NCI-H82 (cell line): ENCODE measurements around the gene RRH.
A peak's percentile ranks its signal among the peaks of the same experiment; 100 is the strongest.
"Not testable (repeated sequence)": the region's sequence is repeated elsewhere in the genome, so short reads cannot be mapped to it uniquely, and the experiment has no call there.

Experiments used
- DNase-seq: peaks from one replicate; lab custom pipeline; 2025; lab: John Stamatoyannopoulos, UW

The RRH gene

DNA sequence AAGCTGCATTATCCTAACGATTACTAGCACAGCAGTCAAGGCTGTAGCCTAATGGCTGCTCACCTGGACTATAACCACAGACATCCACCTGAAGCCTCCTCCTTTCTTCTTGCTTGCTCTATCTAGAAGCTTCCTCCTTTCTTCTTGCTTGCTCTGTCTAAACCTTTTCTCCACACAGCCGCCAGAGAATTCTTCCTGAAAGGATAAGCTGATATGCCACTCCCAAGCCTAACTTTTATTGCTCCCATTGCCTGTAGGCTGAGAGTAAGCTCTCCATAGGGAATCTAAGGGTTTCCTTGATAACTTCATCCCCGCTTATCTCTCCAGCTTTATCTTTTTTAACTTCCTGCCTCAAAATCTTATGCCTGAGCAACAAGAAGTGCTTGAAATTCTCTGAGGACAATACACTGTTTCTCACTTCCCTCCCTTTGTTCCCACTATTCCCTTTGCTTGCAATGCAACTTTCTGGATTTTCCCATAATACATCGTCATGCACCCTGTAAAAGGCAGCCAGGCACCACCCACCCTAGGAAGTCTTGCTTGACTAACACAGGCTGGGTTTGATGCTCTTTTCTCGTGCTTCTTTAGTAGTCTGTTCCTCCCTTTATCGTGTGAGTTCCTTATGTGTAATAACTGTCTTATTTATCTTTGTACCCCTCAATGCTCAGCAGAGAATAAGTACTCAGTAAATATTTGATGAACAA is 18.8 kb downstream of the RRH start:
- peak; percentile 1 for DNase-seq

DNA sequence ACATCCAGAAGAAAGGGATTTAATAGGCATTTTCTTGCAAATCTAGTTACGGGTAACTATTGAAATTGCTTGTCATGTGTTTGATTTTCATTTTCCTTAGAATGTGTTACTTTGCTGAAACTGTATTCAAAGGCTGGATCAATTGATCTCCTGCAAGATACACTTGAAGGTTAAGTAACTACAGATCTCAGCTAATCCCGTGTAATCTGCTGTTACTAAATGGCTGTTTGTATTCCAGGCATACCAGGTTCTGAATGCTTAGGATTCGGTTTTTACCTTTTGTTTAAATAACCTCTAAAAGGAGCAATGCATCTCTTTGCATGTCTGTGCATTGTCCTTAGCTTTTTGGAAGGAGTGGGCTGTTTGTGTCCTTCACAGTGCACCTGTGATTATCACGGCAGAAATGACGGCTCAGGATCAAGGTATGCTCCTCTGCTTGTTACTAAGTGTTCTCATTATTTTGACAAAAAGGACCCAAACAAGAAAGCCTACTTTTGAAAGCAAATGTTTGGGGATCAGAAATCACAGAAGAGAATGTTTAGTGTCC is 20.2 kb downstream of the RRH start, which contains the start of gene LRIT3:
Gene LRIT3, plus strand, starts transcription at position 212 of the 547 bp plus-strand sequence. Its CDS starts 95 bp downstream, at position 307.
- peak; percentile 64 for DNase-seq

DNA sequence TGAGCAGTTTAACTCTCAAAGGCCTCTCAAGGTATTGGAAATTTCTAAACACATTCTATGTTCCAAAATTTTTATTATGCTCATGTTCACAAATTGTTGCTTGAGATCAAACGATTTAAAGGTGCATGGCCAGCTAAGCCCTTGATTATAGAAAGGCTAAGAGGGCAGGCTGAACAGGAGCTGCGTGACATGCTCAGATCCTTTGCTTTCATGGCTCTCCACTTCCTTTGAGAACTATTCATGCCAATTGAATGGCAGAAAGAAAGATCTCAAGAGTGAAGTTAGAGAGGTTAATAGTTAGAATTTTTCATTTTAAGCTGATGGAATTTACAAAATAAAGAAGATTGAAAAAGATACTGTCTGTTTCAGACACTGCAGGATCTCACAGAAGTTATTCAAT is 20.7 kb downstream of the RRH start:
- no peak for DNase-seq

- DNase-seq: no peak
Measured at GRCh38 chr4:109850601-109851000, 22.8 kb downstream of the RRH start.

DNA sequence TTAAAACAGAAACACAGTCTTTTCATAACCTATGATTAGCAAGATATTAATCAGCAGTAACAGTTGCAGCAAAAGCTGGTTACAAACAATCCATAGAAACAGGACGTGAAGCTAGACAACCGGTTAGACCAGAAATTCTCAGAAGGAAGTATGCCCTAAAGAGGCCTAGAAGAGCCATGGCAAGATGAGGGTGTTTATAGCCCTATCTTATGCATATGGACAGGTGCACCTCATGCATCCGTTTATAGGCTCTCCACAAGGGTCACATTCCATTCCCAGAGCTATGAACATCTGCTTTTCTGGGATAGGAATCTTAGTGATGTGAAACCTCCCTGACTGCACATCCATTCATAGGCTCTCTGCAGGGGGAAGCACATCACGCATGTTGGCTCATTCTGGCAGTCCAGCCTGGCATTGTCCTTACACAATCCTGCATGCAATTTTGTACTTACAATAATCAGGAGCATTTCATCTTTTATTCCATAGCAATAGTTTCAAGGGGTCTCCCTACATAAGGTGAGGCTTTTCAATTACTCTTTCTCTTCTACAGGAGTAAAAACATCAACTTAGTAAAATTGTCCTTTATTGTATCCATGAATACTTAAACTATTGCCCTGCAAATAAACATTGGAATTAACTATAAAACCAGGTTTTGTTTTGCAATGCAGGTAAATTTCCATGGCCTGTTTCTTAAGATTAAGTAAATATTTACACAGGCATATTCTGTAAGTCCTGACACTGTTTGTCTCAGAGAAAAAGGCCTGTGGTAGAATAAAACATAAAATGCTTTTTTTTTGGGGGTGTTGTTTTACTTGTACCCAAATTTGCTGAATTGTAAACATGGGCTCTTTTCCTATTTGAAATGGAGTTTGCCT is 31.9 kb downstream of the RRH start:
- DNase-seq: not testable (repeated sequence)

- no peak for DNase-seq
Measured at GRCh38 chr4:109861271-109861670, 33.5 kb downstream of the RRH start.

- DNase-seq: no peak
Measured at GRCh38 chr4:109861916-109862511, 34.2 kb downstream of the RRH start.

GRCh38 chr4:109864134-109864533 is 36.4 kb downstream of the RRH start:
- no peak for DNase-seq

DNA sequence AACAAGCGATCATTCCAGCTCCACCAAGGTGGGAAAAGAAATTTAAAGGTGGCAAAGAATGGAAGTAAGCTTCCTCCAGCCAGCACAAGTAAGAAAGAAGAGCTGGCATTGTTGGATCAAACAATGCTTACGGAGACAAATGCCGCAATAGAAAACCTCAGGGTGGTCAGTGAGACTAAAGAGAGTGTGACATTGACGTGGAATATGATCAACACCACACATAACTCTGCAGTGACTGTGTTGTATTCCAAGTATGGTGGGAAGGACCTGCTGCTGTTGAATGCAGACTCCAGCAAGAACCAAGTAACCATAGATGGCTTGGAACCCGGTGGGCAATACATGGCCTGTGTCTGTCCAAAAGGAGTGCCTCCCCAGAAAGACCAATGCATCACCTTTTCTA is 42.3 kb downstream of the RRH start:
- no peak for DNase-seq

GRCh38 chr4:109872065-109872464 is 44.3 kb downstream of the RRH start:
- no peak for DNase-seq

- no peak for DNase-seq
Measured at GRCh38 chr4:109872950-109873656, 45.3 kb downstream of the RRH start.

DNA sequence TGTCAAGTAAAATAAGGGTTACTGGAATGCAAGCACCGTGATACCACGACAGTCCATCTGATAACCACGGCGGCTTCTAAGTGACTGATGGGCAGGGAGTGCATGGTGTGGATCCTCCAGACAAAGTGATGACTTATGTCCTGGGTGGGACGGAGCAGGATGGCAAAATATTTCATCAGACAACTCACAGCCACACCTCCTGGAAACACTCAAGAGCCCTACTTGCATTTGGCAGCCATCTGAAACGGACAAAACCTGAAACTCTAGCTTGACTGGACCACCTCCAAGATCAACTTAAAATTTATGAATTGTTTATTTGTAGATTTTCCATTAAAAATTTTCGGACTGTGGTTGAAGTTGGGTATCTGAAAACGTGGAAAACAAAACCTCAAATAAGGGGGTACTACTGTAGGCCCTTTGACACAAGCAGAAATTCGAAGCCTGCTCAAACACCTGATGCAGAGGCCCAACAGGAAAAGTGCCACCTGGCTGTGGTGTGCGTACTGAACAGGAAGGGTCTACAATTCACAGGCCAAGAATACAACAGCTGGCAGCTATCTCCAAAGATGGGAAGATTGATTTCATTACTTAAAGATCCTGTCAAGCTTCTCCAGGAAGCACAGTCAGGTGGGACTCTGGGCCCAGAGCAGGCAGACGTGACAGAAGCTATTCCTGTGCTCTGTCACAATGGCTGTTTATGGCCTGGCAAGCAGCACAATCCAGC is 46.2 kb downstream of the RRH start:
- DNase-seq: no peak

- DNase-seq: no peak
Measured at GRCh38 chr4:109875106-109875505, 47.3 kb downstream of the RRH start.

DNA sequence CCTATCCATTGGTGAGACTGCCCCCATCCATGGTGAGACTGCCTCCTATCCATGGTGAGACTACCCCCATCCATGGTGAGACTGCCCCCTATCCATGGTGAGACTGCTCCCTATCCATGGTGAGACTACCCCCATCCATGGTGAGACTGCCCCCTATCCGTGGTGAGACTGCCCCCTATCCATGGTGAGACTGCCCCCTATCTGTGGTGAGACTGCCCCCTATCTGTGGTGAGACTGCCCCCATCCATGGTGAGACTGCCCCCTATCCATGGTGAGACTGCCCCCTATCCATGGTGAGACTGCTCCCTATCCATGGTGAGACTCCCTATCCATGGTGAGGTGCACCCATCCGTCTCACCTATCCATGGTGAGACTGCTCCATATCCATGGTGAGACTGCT is 47.8 kb downstream of the RRH start:
- not testable (repeated sequence) for DNase-seq

GRCh38 chr4:109876634-109877265 is 49.0 kb downstream of the RRH start:
- no peak for DNase-seq

DNA sequence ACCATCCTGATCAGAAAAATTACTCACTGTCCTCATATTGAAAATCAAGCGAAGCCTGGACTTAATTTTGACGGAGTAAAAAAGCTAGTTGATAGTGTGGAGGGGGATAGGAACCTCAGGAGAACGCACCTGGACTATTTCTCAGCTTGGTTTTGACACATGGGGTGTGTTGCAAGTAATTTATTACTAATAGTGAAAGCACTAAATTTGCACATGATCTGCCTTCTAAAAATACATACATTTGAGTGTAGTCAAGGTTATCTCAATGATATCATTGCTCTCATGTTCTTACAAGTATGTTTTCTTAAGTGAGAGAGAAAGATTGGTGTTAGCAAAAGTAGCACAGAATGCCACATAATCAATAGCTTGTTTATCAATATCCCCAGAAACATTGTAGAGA is 49.6 kb downstream of the RRH start:
- no peak for DNase-seq

- no peak for DNase-seq
Measured at GRCh38 chr4:109878355-109878754, 50.6 kb downstream of the RRH start.

GRCh38 chr4:109879081-109879480 is 51.3 kb downstream of the RRH start:
- peak; percentile 26 for DNase-seq

GRCh38 chr4:109879636-109880314 is 52.0 kb downstream of the RRH start:
- no peak for DNase-seq

- no peak for DNase-seq
Measured at GRCh38 chr4:109886303-109886702, 58.5 kb downstream of the RRH start.
